Neural progenitor cell (in vitro differentiated cells): Measurements from ENCODE around the gene ITGB8.

Experiments used
- CTCF ChIP-seq: fragments of 200-600 bp; sonication (generic); IDR thresholded peaks from 2 replicates; pipeline ENCODE4 v1.5.1; 2017; ENCODE audit warnings: antibody characterized with exemption, mild to moderate bottlenecking
- EZH2 ChIP-seq: fragments of 200-600 bp; sonication (generic); IDR thresholded peaks from 2 replicates; pipeline ENCODE4 v1.6.1; 2017; ENCODE audit warnings: antibody characterized with exemption, mild to moderate bottlenecking, moderate library complexity
- EZH2phosphoT487 ChIP-seq: fragments of 200-600 bp; sonication (generic); IDR thresholded peaks from 2 replicates; pipeline ENCODE4 v1.6.1; 2017; ENCODE audit warnings: antibody characterized with exemption

GRCh38 chr7:20287317-20287716 is 43.4 kb upstream of the ITGB8 start:
- TF ChIP-seq CTCF, result no peak
- TF ChIP-seq EZH2phosphoT487, result no peak
- TF ChIP-seq EZH2, result no peak
